ENCODE results near the gene PEMT. TPM values are rescaled to one million over a fixed set of nuclear protein-coding genes. Genes with fewer than 3 reads are reported as not detected.

Gene PEMT
- total and polyA plus RNA-seq, 2 donors (not counting 1 experiment from before 2014, with no cell fraction given): 10.7 to 20.3 TPM

- peaks cover 0 to 5% (median 0%) of the 10 kb centered on the region in 3 donors for H3K9me3 ChIP-seq (ENCODE audit: control extremely low read depth in 1 of 3, control insufficient read depth in 2 of 3, insufficient read depth in 1 of 3, low read length in 2 of 3)
- H2AFZ ChIP-seq (ENCODE audit: insufficient read depth, low read depth, low read length, poor library complexity, severe bottlenecking): no peak overlapping the region
- peaks cover 22 to 23% of the 10 kb centered on the region in 2 donors for H3K4me1 ChIP-seq (ENCODE audit: control insufficient read depth in 2 of 2, insufficient read depth in 2 of 2, low read length in 2 of 2)
- H3K9ac ChIP-seq (ENCODE audit: low read length): no peak overlapping the region
- no peak for ATAC-seq (ENCODE audit: low read depth)
- WGBS (ENCODE audit: insufficient coverage): 87% methylated on average over 17 of the region's 17 CpGs
- Mint-ChIP-seq H3K4me1 (peaks cover 16% of the 10 kb centered on the region), H3K9me3 (ENCODE audit: insufficient read depth) (no peaks in the 10 kb centered on the region), H3K27ac (no peak overlapping the region), H3K27me3 (peaks cover 11% of the 10 kb centered on the region), H3K4me3 (no peak overlapping the region)
- H3K36me3 ChIP-seq (replicated peaks in 1 of 2; ENCODE audit: control extremely low read depth in 1 of 2, control insufficient read depth in 1 of 2, extremely low read depth in 1 of 2, insufficient read depth in 2 of 2, low read length in 1 of 2): no peaks in the 10 kb centered on the region
- no peaks in the 10 kb centered on the region for H3K79me2 ChIP-seq (ENCODE audit: control insufficient read depth, insufficient read depth, low read length)
- ChIA-PET POLR2A (no interaction called here), CTCF (interaction anchor here (0.5 kb wide), 1 partner anchor 1074 kb away, joined by 3 read pairs; no protein-coding TSS in a partner anchor)
- intact Hi-C loops (cut with micrococcal nuclease): loop anchor here (5.0 kb wide), 2 partner anchors 128 to 538 kb away; partner anchors contain the start of genes ATPAF2 and GID4
- no peak overlapping the region for H3K27ac ChIP-seq (ENCODE audit: low read length in 2 of 2)
- H3K4me3 ChIP-seq (ENCODE audit: control extremely low read depth in 1 of 5, extremely low read depth in 1 of 5, insufficient read depth in 1 of 5, low read depth in 2 of 5, low read length in 4 of 5): no peak overlapping the region
- no peak for DNase-seq
- H3K27me3 ChIP-seq (replicated peaks in 1 of 4; ENCODE audit: control extremely low read depth in 1 of 4, control insufficient read depth in 3 of 4, insufficient read depth in 4 of 4, low read length in 3 of 4): peaks cover 0 to 27% (median 6%) of the 10 kb centered on the region in 4 experiments
- no peaks in the 10 kb centered on the region for H4K20me1 ChIP-seq (ENCODE audit: control insufficient read depth, insufficient read depth, low read length, poor library complexity, severe bottlenecking)
- no peak for TF ChIP-seq EZH2 (IDR thresholded peaks at IDR 0.05; ENCODE audit: borderline replicate concordance, insufficient read depth, low read depth, low read length, poor library complexity, severe bottlenecking)
- no peak for TF ChIP-seq CTCF (IDR thresholded peaks at IDR 0.05)
- H3K4me2 ChIP-seq (replicated peaks; ENCODE audit: low read depth, low read length, poor library complexity, severe bottlenecking): no peak overlapping the region
Observed at GRCh38 chr17:17499402-17500145, 91.9 kb downstream of the PEMT start.
